CD4-positive, alpha-beta T cell treated with Interleukin-4 for 1 hour (primary cell): ENCODE results near the gene CMC4.

Experiments used
- DNase-seq, 2 donors: peaks; one replicate each; pipeline ENCODE4 v3.0.0-alpha.2; 2020 to 2022

The CMC4 gene

DNA sequence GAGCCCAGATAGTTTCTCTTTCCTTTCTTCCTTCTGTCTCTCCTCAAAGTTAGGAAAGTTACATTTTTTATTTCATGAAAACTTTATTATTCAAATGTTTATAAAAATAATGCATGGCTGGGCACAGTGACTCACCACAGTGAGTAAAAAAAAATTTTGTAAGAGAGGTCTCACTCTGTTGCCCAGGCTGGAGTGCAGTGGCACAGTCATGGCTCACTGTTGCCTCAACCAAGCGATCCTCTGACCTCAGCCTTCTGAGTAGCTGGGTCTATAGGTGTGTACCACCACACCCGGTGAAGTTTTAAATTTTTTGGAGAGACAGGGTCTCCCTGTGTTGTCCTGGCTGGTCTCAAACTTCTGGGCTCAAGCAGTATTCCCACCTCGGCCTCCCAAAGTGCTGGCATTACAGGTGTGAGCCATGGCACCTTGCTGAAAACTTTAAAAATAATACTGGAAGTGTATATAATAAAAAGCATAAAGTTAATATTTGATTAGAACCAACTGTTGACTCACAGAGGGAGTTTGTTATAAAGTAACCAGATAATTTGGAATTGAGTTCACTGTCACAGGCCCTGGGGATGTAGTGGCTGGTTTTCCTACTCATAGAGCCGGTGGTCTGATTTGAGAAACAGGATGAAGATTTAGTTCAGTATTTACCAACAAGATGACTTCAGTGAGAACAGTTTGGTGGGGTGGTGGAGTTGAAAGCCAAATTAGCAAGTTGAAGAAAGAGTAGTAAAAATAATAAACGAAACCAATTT lies 18.0 kb downstream of the CMC4 start:
- no peak for DNase-seq

DNA sequence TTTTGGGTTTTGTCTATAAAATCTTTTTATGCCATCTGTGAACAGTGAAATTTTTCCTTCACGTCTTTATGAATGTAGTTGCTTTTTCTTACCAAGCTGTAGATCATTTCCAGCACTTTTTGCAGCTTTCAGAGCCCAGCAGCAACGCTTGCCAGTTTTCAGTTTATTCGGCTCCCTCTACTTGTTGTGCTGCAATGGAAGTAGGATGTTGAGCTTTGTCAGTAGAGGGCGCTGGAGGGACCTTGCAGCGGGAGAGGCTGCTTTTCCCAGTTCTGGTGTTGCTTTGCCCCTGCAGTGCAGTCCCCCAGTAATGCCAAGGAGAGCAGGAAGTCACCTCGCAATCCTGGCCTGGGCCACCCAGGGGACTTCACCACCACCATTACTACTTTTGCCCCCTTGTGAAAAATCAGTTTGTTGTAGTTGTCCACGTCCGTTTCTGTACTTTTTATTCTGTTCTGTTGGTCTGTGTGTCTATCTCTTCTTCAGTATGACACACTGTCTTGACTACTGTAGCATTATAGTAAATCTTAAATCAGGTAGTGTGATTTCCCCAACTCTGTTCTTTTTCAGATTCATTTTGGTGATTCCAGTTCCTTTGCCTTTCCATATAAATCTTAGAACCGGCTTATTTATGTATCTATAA lies 21.8 kb downstream of the CMC4 start:
- peak; percentile 42 to 46 for DNase-seq

DNA sequence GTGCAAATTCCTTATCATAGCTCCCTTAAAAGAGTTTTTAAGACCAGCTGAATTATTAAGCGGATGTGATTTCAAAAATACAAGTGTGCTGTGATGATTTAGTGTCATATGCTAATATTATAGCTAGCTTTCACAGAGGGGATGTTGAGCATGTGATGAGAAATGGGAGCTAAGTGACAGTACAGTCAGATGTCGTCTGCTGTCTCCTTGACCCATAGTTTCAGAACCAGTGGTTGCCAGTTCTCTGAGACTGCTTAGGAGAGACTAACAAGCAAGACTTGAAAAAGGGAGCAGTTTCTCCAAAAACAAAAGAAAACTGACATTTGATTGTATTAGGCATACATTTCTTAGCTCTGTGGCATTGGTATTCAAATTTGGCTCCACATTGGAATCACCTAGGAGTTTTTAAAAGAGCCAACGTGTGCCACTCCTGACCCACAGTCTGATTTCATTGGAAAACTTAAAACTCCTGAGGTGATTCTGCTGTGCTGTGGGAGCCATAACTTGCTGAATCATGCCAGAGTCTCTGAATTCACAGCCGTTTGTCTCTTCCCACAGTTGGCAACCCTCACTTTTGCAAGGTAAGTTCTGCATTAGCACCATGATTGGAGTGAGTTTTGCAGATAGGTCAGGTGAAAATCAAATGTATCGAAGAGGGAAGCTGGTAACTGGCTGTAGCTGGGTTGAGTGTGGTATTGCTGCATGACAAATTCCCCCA lies 24.0 kb downstream of the CMC4 start:
- DNase-seq, result no peak

DNA sequence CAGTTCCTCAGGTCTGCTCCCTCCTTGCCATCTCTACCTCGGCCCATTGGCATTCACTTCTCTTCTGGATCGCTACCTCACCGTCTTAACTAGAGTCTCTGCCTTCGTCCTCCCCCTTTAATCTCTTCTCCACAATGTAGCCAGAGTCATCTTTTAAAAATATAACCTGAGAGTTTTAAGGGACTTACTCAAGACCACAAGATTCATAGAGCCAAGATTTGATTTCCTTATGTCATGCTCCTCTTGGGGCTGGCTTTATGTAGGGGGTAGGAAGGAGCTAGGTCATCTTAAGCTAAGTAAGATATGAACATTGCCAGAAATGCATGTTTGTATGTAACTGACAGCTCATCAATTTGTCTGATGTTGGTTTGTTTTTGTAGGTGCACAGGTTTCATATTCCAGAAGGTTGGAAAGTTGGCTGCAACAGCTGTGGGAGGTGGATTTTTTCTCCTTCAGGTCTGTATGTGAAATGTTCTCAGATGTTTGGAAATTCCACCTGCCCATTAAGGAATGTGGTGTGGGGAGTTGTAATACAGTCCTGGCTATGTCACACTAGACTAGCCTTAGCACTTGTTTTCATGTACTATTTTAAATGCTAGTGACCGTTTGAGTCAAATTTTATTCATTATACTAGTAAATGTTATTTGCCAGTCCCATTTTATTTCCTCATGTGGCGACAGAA lies 24.7 kb downstream of the CMC4 start:
- no peak for DNase-seq

DNA sequence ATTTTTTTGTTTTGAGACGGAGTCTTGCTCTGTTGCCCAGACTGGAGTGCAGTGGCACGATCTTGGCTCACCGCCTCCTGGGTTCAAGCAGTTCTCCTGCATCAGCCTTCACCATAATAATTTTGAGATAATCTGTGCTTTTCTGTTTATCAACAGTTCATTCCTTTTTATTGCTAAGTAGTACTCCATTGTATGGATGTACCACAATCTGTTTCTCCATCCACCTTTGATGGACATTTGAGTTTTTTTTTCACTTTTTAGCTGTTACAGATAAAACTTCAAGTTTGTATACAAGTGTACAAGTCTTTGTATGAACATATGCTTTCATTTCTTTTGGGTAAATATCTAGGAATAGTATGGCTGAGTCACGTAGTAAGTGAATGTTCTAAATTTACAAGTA lies 35.2 kb downstream of the CMC4 start:
- DNase-seq, result no peak

DNA sequence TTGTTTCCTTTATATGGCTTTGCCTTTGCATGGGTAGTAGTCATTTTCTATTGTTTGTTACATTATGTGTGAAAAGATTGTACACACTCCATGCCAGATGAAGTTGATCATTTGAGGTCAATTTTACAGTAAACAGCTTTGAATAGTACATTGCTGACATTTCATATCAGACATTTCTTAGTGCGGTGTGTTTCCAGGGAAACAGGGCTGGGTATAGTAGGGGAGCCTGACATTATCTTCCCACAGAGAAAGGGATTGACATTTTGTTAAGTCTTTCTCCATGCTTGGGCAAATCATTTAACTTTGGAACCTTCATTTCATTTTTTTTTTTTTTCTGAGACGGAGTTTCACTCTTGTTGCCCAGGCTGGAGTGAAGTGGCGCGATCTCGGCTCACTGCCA lies 39.3 kb downstream of the CMC4 start:
- no peak for DNase-seq

DNA sequence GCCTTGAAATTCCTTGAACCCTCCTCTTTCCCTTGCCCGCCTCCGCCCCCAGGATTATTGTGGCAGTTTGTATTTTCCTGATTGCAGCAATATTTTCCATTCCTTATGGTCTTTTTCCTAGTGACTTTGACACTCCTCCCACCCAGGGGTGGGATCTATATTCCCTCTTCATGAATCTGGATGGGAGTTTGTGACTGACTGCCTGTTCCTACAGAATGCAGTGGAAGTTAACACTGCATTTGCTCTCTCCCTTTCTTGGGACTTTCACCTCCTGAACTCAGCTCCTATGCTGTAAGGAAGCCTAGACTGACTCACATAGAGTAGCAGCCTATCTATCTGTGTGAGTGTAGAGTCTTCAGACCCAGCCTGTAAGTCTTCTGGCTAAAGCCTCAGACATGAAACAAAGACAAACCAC lies 42.1 kb downstream of the CMC4 start:
- DNase-seq, result no peak

DNA sequence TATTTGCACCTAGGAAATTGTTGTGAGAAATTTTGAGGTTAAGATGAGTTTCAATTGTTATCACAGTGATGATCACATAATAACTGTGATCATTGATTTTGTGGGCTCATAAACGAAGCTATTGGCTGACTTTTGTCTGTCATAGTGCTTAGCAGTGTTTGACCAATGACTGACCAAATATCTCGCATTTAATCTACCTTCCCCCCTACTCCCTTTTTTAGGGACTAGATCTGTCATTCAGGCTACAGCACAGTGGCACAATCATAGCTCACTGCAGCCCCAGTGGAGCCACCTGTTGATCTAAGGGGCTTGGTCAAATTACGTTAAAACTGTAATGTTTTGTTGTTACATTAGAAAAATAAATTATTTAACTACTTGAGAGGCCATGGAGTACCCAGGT lies 42.8 kb downstream of the CMC4 start:
- DNase-seq, result no peak

DNA sequence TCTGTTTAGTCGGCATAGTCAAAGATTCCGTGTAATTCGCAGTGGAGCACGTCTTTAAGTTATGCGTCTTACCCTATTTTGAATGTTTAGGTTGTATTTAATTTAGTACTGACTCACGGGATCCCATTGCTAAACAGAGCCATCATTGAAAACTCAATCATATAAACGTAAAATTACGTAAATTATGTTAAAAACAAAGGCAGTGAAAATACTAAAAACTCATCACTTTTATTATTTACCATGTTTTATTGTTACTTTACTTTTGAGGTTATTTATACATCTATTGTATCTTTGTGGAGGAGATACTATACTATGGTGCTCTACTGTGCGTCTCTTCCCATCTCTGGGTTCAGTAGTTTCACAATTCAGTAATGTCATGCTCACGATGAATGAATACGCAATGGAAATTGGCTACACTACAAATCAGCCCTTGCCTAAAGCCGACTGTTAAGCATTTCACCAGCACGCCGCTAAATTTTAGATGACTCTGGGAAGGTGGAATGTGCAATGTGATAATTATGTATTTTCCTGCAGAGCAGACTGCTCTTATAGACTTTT lies 43.3 kb downstream of the CMC4 start:
- peak in 1 of 2 donors; percentile 35 for DNase-seq

DNA sequence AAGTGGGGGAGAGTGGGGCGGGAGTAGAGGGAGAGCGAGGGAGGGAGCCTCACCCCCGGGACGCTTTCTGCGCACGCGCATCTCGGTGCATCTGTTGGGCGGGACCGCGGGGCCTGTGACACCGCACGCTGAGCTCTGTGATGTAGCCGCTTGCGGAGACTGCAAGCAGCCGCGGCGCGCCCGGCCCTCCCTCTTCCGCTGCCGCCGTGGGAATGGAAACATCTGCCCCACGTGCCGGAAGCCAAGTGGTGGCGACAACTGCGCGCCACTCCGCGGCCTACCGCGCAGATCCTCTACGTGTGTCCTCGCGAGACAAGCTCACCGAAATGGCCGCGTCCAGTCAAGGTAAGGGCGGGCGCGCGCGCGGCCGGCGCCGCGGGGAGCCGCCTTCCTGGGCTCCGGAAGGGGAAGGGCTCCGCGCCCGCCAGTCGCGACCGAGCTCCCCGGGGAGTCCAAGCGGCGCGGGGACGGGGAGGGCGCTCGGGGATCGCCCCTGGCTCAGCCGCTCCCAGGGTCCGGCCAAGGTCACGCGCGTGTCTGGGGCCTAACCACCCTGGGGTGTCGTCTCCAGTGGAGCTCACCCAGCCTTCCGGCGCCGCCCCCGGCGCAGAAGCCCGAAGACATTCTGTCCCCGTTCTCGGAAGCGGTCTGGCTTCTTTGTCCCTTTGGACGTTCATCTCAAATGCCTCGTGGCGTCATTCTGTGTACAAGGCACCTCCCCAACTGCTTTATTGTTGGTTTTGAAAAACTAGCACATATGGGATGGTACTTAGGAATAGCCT lies 44.0 kb downstream of the CMC4 start, which contains the start of gene FUNDC2:
FUNDC2 (plus strand) TSS at position 118 of the 782 bp plus-strand sequence; CDS start at position 213, 95 bp downstream.
- DNase-seq, result peak; percentile 96 to 98

DNA sequence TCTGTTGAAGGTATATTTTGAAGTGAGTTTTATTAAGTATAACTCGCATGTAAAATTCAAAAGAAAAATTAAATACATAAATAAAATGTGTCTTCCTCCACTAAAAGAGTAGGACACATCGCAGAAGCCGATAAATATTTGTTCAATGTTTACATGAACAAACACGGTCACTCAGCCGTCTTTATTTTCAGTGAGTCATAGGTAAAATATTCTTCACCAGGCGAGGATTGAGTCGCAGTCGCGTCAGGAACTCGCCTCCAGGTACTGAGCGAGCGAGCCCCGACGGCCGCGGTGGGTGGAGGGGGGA lies 44.6 kb downstream of the CMC4 start:
- DNase-seq, result no peak

DNA sequence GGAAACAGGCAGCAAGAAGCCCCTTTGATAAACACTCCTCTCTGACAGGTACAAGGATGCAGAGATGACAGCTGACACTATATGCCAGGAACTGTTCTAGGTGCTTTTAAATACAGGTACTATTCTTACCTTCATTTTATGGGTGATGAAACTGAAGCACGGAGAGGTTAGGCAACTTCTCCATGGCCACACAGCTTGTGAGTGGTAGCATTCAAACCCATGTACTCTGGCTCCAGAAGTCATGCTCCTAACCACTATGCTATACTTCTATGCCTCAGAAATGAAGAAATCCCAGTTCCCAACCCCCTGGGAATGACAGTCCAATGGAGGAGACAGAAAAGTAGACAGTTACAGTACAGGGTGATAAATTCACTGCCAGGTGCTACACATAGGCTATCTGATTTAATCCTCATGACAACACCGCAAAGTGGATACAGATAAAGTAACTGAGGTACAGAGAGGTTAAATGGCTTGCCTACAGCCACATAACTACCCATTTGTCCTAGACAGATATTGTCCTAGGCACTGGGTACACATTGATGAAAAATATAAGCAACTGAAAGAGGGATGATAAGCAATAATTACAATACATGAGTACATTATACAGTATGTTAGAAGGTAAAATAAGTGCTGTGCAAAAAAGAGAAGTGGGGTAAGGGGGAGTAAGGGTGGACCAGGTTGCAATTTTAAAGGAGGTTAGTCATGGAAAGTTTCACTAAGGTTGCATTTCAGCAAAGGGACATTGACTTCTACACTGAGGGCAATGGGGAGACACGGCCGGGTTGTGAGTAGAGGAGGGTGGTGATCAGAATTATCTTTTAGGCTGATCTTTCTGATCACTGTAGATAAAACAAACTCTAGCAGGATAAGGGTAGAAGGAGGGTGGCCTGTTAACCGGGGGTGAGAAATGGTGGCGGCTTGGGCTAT lies 46.8 kb downstream of the CMC4 start:
- DNase-seq, result no peak

DNA sequence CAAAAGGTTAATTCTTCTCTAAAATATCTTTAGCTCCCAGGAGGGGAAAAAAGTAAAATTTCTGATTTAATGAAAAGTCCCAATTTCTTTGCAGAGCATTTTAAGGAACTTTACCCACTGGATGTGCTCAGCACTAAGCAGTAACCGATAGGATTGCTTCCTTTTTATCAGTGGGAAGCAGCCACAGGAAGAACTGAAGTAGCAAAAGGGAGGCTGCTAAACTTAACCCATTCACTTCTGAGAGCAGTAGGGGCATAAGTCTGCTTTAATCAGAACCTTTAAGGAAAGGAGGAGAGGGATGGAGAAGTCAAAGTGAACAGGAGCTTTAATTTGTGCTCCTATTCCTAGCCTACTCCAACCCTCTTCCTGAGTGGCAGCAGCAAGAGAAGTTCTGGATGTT lies 48.4 kb downstream of the CMC4 start, which contains the start of gene F8:
F8 (minus strand) TSS at position 139 of the 400 bp plus-strand sequence. CDS start 171 bp downstream, outside the sequence.
- DNase-seq, result no peak

DNA sequence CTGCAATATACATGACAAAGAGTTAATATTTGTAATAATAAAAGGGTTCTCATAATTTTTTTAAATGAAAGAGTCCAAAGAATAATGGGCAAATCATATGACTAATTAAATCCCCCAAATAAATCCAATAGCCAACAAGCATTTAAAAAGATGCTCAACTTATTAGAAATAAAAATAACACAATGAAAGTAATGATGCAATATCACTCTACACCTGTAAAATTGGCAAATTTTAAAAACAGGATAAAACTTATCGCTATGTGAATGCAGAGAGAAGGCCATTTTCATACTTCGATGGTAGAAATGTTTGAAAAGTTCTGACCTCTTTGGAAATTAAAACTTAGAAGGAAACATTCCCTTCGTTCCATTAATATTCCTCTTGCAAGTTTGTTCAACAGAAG lies 50.3 kb downstream of the CMC4 start:
- no peak for DNase-seq
